GM19240 (cell line): ENCODE results near the gene BCAN.
"Not testable (repeated sequence)": the region's sequence is repeated elsewhere in the genome, so short reads cannot be mapped to it uniquely, and the experiment has no call there.

Experiments used
- DNase-seq: peaks from one replicate; pipeline ENCODE4 v3.0.0; 2011; ENCODE audit warnings: low spot score; ENCODE audit not compliant: insufficient read length

Gene BCAN, protein sequence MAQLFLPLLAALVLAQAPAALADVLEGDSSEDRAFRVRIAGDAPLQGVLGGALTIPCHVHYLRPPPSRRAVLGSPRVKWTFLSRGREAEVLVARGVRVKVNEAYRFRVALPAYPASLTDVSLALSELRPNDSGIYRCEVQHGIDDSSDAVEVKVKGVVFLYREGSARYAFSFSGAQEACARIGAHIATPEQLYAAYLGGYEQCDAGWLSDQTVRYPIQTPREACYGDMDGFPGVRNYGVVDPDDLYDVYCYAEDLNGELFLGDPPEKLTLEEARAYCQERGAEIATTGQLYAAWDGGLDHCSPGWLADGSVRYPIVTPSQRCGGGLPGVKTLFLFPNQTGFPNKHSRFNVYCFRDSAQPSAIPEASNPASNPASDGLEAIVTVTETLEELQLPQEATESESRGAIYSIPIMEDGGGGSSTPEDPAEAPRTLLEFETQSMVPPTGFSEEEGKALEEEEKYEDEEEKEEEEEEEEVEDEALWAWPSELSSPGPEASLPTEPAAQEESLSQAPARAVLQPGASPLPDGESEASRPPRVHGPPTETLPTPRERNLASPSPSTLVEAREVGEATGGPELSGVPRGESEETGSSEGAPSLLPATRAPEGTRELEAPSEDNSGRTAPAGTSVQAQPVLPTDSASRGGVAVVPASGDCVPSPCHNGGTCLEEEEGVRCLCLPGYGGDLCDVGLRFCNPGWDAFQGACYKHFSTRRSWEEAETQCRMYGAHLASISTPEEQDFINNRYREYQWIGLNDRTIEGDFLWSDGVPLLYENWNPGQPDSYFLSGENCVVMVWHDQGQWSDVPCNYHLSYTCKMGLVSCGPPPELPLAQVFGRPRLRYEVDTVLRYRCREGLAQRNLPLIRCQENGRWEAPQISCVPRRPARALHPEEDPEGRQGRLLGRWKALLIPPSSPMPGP

GRCh38 chr1:156641761-156642264 is at the start of gene BCAN:
BCAN (plus strand) TSS chr1:156642117; CDS start chr1:156646055, 3,938 bp downstream.
- no peak for DNase-seq

- DNase-seq, result no peak
These were observed 49.6 kb upstream of the BCAN start for GRCh38 chr1:156592158-156592909.

DNA sequence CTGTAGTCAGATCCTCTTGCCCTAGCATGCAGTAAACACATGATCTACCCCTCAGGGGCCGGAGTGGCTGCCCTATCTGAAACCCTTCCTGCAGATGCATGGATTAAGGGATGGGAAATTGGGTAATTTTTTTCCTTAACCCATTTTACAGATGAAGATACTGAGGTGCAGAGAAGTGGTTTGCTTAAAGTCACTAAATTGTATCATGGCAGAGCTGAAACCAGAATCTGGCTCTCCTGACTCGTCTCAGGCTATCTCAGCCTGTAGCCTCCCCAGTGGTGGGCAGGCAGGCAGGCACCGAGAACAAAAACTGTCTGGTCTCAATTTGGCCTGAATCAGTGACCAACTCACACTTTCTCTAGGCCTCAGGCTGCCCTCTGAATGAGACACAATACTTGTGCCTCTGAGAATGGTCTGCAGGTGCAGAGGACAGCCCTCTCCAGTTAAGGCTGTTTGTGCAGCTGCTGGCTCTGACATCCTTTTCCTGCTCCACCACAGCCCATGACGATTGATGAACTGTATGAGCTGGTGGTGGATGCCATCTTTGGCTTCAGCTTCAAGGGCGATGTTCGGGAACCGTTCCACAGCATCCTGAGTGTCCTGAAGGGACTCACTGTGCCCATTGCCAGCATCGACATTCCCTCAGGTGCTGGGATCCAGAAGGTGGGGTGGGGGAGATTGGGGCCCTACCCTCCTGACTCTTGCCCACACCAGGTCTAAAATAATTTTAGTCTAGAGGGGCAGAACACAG is 48.8 kb upstream of the BCAN start:
- no peak for DNase-seq

DNA sequence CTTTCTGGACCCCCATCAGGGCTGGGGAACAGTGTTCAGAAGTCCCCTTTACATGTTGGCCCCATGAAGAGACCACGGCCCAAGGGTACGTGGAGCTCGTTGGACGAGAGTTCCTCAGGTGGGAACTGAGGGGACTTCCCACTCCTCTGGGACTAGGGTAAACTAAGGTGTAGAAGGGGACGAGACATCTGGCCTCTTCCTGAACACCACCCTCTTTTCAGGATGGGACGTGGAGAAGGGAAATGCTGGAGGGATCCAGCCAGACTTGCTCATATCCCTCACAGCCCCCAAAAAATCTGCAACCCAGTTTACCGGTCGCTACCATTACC is 48.3 kb upstream of the BCAN start:
- DNase-seq, result no peak

GRCh38 chr1:156594190-156594589 is 47.7 kb upstream of the BCAN start:
- no peak for DNase-seq

GRCh38 chr1:156595016-156595415 is 46.9 kb upstream of the BCAN start:
- DNase-seq, result no peak

DNA sequence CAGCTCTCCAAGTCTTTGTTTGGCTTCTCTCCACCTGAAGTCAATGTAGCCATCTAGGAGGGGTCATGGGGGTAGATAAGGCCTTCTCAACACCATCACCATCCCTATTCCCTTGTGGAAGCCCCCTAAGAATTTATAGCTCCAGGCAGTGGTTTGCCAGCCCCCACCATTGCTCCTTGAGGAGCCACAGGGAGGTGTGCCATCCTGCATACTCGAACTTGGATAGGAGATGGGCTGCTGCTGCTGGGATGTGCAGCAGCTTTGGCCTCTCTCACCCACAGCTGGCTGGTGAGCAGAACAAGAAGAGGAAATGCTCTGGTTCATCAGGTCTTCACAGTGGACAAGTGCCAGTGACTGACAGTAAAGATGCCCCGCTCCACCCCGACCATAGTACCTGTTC is 45.5 kb upstream of the BCAN start:
- DNase-seq, result no peak

GRCh38 chr1:156598125-156598524 is 43.8 kb upstream of the BCAN start:
- no peak for DNase-seq

DNA sequence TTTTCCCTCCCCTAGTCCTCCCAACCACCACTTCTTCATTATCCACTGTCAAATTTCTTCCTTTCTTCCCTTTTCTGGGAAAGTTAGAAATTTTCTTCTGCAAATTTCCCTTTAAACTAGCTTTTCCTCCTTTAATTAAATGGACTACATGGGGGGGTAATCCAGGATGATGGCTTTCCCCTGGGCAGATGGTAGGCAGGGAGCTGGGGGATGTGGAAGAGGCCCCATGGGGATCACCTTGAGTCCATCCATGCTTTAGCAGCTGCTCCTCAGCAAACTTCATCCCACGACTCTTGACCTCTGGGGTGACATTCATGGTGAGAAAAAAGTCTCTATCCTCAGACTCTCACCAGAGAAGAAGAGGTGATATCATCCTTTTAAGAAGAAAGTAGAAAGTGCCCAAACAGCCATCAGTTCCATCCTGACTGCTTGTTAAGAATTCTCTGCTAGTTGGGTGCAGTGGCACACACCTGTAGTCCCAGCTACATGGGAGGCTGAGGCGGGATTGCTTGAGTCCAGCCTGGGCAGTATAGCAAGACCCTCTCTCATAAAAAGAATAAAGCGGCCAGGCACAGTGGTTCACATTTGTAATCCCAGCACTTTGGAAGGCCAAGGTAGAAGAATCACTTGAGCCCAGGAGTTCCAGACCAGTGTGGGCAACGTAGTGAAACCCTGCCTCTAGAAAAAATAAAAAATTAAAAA is 43.0 kb upstream of the BCAN start:
- no peak for DNase-seq

DNA sequence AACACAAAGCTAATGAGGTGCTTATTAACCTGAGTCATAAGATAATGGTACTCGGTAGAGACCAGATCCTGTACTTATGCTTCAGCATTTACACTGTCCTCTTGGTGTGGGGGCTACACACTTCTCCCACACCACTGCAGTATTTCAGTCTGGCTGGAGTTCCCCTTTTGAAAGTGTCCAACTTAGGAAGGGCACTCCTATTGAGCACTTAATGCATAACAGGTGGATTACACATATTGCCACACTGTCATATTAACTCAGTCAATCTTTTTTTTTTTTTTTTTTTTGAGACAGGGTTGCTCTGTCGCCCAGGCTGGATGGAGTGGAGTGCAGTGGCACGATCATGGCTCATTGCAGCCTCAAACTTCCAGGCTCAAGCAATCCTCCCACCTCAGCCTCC is 42.1 kb upstream of the BCAN start:
- no peak for DNase-seq

DNA sequence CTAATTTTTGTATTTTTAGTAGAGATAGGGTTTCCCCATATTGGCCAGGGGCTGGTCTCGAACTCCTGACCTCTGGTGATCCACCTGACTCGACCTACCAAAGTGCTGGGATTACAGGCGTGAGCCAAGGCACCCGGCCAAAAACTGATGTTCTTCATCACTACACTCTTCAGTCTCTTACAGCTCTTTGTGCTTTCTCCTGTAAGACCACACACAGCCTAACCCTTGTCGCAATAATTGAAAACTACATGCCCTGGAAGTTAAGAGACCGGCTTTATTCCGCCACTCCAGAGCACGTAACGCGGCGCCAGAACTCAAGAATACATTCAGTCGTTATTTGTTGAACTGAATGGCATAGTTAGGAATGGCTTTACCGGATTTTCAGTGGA is 41.2 kb upstream of the BCAN start:
- DNase-seq, result no peak

- no peak for DNase-seq
These were observed 40.6 kb upstream of the BCAN start, which contains the start of gene GPATCH4 for GRCh38 chr1:156601122-156601830. GPATCH4 (minus strand) TSS chr1:156601479.

DNA sequence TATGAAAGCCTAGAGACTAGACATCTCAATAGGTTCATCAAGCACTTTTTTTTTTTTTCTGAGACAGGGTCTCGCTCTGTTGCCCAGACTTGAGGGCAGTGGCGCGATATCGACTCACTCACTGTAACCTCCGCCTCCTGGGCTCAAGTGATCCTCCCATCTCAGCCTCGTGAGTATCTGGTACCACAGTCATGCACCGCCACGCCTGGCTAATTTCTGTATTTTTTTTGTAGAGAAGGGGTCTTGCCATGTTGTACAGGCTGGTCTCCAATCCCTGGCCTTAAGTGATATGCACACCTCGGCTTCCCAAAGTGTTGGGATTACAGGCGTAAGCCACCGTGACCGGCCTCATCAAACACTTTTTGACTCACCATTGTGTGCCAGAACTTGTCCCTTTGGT is 40.0 kb upstream of the BCAN start:
- no peak for DNase-seq

DNA sequence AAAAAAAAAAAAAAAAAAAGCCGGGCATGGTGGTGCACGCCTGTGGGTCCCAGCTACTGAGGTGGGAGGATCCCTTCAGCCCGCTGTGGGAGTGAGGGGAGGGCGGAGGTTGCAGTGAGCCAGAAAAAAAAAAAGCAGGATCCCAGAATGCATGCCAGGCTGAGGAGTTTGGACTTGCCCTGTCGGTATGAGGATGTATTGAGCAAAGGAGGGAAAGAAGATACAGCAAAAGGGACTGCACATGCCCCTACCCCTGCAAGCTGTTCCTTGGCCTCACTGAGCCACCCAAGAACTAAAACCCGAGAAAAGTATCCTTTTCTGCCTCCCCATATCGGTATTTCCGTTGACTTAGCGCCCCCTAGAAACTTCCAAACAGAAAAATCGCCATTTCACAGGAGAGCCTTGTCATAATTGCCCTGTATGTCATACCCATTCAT is 39.3 kb upstream of the BCAN start:
- DNase-seq, result no peak

DNA sequence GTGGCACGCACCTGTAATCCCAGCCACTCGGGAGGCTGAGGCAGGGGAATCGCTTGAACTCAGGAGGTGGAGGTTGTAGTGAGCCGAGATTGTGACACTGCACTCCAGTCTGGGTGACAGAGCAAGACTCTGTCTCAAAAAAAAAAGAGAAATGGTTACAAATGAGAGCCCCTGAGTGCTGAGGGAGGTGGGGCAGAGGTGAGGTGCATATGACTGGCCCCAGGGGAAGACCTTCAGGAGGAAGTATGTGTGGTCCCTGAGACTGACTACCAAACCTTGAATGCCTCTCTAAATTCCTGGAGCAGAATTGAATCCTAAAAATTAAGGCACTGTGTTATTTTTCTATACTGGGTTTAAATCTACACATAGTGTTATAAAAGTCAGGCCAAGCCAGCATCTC is 34.6 kb upstream of the BCAN start:
- not testable (repeated sequence) for DNase-seq

DNA sequence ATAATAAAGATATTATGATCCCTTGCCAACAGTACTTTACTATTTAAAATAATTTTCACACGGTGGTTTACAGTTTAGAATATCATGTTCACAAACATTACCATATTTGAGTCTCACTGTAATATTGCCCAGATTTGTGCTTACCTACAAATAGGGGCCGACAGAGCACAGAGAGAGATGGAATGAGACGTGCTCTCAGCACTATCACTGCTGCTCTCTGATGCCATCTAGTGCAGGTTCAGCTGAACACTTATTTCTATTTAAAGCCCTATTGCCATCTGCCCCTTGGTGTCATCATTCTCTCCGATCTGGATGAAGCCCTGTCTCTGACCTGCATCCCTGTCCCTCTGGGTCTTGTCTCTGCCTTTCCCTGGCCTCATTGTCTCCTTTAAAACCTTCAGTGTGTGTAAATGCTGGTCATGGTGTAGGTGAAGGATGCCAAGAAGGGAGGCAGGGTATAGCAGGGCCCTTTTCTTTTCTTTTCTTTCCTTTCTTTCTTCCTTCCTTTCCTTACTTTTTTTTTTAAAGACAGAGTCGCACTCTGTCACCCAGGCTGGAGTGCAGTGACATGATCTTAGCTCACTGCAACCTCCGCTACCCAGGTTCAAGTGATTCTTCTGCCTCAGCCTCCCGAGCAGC is 33.8 kb upstream of the BCAN start:
- no peak for DNase-seq

DNA sequence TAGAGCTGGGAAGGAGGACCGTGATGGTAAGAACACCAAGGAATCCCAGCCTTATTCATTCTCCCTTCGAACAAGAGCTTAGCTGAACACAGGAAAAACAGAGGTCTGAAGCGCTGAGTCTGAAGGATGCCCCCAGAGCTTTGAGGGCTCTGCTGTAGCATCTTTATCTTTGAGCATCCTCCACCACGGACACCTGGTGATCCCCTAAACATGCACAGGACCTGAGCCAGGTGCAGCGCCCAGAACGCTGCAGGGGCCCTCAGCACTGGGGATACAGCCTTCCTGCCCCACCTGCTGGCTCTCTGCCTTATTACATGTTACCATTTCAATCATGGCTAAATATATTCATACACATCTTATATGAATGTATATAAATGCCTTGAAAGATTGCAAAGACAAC is 32.9 kb upstream of the BCAN start:
- DNase-seq, result no peak

- not testable (repeated sequence) for DNase-seq
These were observed 31.8 kb upstream of the BCAN start for GRCh38 chr1:156610072-156610471.

DNA sequence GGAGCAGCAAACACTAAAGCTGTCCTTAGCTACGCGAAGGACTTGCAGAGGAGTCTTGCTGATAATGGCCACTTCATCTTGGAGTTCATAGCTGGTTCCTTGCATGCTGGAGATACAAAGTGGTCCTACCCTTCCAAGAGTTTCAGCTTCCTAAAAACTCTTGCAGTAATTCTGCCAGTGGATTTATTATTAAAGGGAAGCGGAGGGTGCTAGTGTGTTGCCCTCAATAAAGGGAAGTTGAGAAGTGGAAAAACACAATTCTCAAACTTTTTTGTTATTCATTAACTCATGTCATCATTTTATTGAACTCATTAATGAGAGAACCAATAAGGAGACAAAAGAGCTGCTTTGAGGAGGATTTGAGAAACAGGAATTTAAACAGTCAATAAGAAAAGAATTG is 29.3 kb upstream of the BCAN start:
- DNase-seq, result no peak
